ENCODE results near the gene KRT5. TPM values are rescaled to one million over a fixed set of nuclear protein-coding genes. Genes with fewer than 3 reads are reported as not detected.

Gene KRT5
- total and polyA plus RNA-seq, 10 of the 15 experiments (the other 5 are each of a cell fraction or from before 2014, with no cell fraction given): 1.6 TPM; not detected in 9

- Histone ChIP-seq H3K79me2 (ENCODE audit: control insufficient read depth, insufficient read depth, low read length) (no peaks in the 10 kb centered on the region), H3K4me1 (ENCODE audit: control insufficient read depth, insufficient read depth, low read length) (no peaks in the 10 kb centered on the region), H3K27me3 (replicated peaks in 1 of 2; ENCODE audit: control insufficient read depth in 2 of 2, insufficient read depth in 2 of 2, low read length in 1 of 2) (peaks cover 0 to 2% of the 10 kb centered on the region in 2 experiments; a peak in 1 of 4 replicates), H3K9me3 (replicated peaks; ENCODE audit: control insufficient read depth, insufficient read depth, low read length) (no peaks in the 10 kb centered on the region), H3K9ac (ENCODE audit: control insufficient read depth, insufficient read depth, low read length) (no peak overlapping the region), H3K27ac (ENCODE audit: control insufficient read depth, insufficient read depth) (no peak overlapping the region), H3K4me2 (ENCODE audit: control insufficient read depth, insufficient read depth) (no peak overlapping the region), H3K36me3 (ENCODE audit: control insufficient read depth in 2 of 2, insufficient read depth in 2 of 2, low read length in 1 of 2) (no peaks in the 10 kb centered on the region), H2AFZ (ENCODE audit: control insufficient read depth, low read depth, low read length) (no peak overlapping the region), H4K20me1 (ENCODE audit: control insufficient read depth, insufficient read depth) (no peaks in the 10 kb centered on the region), H3K4me3 (no peak overlapping the region)
- CTCF ChIA-PET: no interaction called here
- 15% methylated on average over 10 of the region's 10 CpGs for WGBS (ENCODE audit: insufficient coverage, insufficient replicate concordance, low lambda C conversion rate, missing lambda C conversion rate)
- RAD21 ChIA-PET (ENCODE audit: unreplicated experiment): no interaction called here
- SMC1A ChIA-PET (ENCODE audit: uncharacterized antibody, unreplicated experiment): no interaction called here
- POLR2A ChIA-PET: no interaction called here
- intact Hi-C loops (cut with micrococcal nuclease; ENCODE audit: unreplicated experiment) (no loop called here), in situ Hi-C loops (cut with MboI) (no loop called here)
- DNase-seq (ENCODE audit: low read depth, low spot score) (no peak), ATAC-seq (no peak), FAIRE-seq (no peak)
- TF ChIP-seq USF2 (IDR thresholded peaks at IDR 0.05; ENCODE audit: borderline replicate concordance, low read depth, low read length) (no peak), CBX3 (IDR thresholded peaks at IDR 0.05; ENCODE audit: borderline replicate concordance, low read depth) (no peak), SRF (IDR thresholded peaks at IDR 0.05; ENCODE audit: low read depth in 2 of 2, low read length in 2 of 2) (no peak), SMC3 (IDR thresholded peaks at IDR 0.05; ENCODE audit: borderline replicate concordance, low read length) (no peak), IRF4 (IDR thresholded peaks at IDR 0.05; ENCODE audit: low read depth, low read length) (no peak), PAX8 (IDR thresholded peaks at IDR 0.05) (no peak), TAF1 (IDR thresholded peaks at IDR 0.05; ENCODE audit: borderline replicate concordance, low read depth, low read length) (no peak), POU2F2 (IDR thresholded peaks at IDR 0.05; ENCODE audit: borderline replicate concordance, low read depth, low read length) (no peak), PAX5 (IDR thresholded peaks at IDR 0.05; ENCODE audit: borderline replicate concordance, low read depth, low read length) (no peak), IKZF1 (conservative IDR thresholded peaks at IDR 0.05) (no peak), BMI1 (IDR thresholded peaks at IDR 0.05; ENCODE audit: borderline replicate concordance) (no peak), TCF12 (IDR thresholded peaks at IDR 0.05; ENCODE audit: low read depth, low read length) (no peak), RFX5 (IDR thresholded peaks at IDR 0.05; ENCODE audit: low read depth, low read length) (no peak), CBX5 (IDR thresholded peaks at IDR 0.05; ENCODE audit: low read depth) (no peak), REST (IDR thresholded peaks at IDR 0.05; ENCODE audit: low read depth, low read length) (no peak)
- TF ChIP-seq, protein P1, sequence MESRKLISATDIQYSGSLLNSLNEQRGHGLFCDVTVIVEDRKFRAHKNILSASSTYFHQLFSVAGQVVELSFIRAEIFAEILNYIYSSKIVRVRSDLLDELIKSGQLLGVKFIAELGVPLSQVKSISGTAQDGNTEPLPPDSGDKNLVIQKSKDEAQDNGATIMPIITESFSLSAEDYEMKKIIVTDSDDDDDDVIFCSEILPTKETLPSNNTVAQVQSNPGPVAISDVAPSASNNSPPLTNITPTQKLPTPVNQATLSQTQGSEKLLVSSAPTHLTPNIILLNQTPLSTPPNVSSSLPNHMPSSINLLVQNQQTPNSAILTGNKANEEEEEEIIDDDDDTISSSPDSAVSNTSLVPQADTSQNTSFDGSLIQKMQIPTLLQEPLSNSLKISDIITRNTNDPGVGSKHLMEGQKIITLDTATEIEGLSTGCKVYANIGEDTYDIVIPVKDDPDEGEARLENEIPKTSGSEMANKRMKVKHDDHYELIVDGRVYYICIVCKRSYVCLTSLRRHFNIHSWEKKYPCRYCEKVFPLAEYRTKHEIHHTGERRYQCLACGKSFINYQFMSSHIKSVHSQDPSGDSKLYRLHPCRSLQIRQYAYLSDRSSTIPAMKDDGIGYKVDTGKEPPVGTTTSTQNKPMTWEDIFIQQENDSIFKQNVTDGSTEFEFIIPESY (IDR thresholded peaks at IDR 0.05): no peak
- BruUV-seq (replicated peaks): no TSS peak
These were observed 13.7 kb upstream of the KRT5 start for GRCh38 chr12:52533686-52534470.

Measured in GM12878 (cell line).